WTC11 (cell line): ENCODE results near the gene ACTL7A. TPM values are rescaled to one million over a fixed set of nuclear protein-coding genes. Genes with fewer than 3 reads are reported as not detected.

Source experiments
- ATAC-seq: fragments of 200-7000 bp; cut with Tn5 transposase; 2 replicates; pipeline ENCODE4 v1.10.0; 2021; ENCODE audit warnings: mild to moderate bottlenecking, moderate library complexity
- CTCF ChIA-PET: fragments of 300-600 bp; sonication (Branson Sonifier 250); formaldehyde crosslinking; loops from one replicate; lab custom pipeline; 2021; ENCODE audit warnings: antibody characterized with exemption; lab: Charles Lee
- POLR2A ChIA-PET: fragments of 350-600 bp; sonication (Branson Sonifier 250); formaldehyde crosslinking; loops from one replicate; lab custom pipeline; 2021; ENCODE audit warnings: antibody characterized with exemption; lab: Charles Lee
- DNase-seq: peaks from one replicate; pipeline ENCODE4 v3.0.0; 2021; ENCODE audit warnings: low spot score
- H3K27ac Mint-ChIP-seq: 2 replicates; pipeline ENCODE4 v1.8.0; 2021; ENCODE audit warnings: mixed read lengths
- H3K27me3 Mint-ChIP-seq: 2 replicates; pipeline ENCODE4 v1.8.0; 2021; ENCODE audit warnings: low read depth, mild to moderate bottlenecking, moderate library complexity, mixed read lengths
- H3K36me3 Mint-ChIP-seq: 2 replicates; pipeline ENCODE4 v1.8.0; 2021; ENCODE audit warnings: mixed read lengths
- H3K4me1 Mint-ChIP-seq: 2 replicates; pipeline ENCODE4 v1.8.0; 2022; ENCODE audit warnings: mixed read lengths
- H3K4me3 Mint-ChIP-seq: 2 replicates; pipeline ENCODE4 v1.8.0; 2021; ENCODE audit warnings: mild to moderate bottlenecking, moderate library complexity, mixed read lengths
- H3K9me3 Mint-ChIP-seq: 2 replicates; pipeline ENCODE4 v1.8.0; 2021; ENCODE audit warnings: mixed read lengths
- AR ChIP-seq: fragments of 250-450 bp; sonication (Bioruptor Pico); IDR thresholded peaks from 2 replicates; pipeline ENCODE4 v1.9.0; 2021; ENCODE audit warnings: mild to moderate bottlenecking
- CREM ChIP-seq: sonication (generic); formaldehyde crosslinking; IDR thresholded peaks from 2 replicates; pipeline ENCODE4 v1.8.1; 2022; ENCODE audit warnings: mild to moderate bottlenecking, missing genetic modification reagents, moderate library complexity
- E2F5 ChIP-seq: sonication (generic); formaldehyde crosslinking; IDR thresholded peaks from 2 replicates; pipeline ENCODE4 v1.8.1; 2022; ENCODE audit warnings: mild to moderate bottlenecking, moderate library complexity, missing genetic modification reagents
- ERG ChIP-seq: fragments of 250-450 bp; sonication (Bioruptor Pico); IDR thresholded peaks from 2 replicates; pipeline ENCODE4 v1.8.0; 2021; ENCODE audit warnings: mild to moderate bottlenecking
- ETV6 ChIP-seq: sonication (generic); formaldehyde crosslinking; IDR thresholded peaks from 2 replicates; pipeline ENCODE4 v1.8.1; 2022; ENCODE audit warnings: mild to moderate bottlenecking, missing genetic modification reagents
- FOXP1 ChIP-seq: sonication (generic); formaldehyde crosslinking; IDR thresholded peaks from 2 replicates; pipeline ENCODE4 v1.8.0; 2022; ENCODE audit warnings: missing genetic modification reagents, mild to moderate bottlenecking, moderate library complexity, borderline replicate concordance
- FOXP4 ChIP-seq: sonication (generic); formaldehyde crosslinking; IDR thresholded peaks from 2 replicates; pipeline ENCODE4 v1.8.0; 2022; ENCODE audit warnings: mild to moderate bottlenecking, missing genetic modification reagents
- NFATC4 ChIP-seq: fragments of 250-450 bp; sonication (Bioruptor Pico); IDR thresholded peaks from 2 replicates; pipeline ENCODE4 v1.9.0; 2021; ENCODE audit warnings: mild to moderate bottlenecking
- PRRX2 ChIP-seq: fragments of 250-450 bp; sonication (Bioruptor Pico); IDR thresholded peaks from 2 replicates; pipeline ENCODE4 v1.8.0; 2021; ENCODE audit warnings: mild to moderate bottlenecking
- SMAD3 ChIP-seq: sonication (generic); formaldehyde crosslinking; IDR thresholded peaks from 2 replicates; pipeline ENCODE4 v1.8.0; 2022; ENCODE audit warnings: missing genetic modification reagents, mild to moderate bottlenecking, borderline replicate concordance
- ZNF219 ChIP-seq: sonication (generic); formaldehyde crosslinking; IDR thresholded peaks from 2 replicates; pipeline ENCODE4 v1.8.0; 2023; ENCODE audit warnings: missing genetic modification reagents, mild to moderate bottlenecking, borderline replicate concordance
- ZNF396 ChIP-seq: fragments of 250-450 bp; sonication (Bioruptor Pico); IDR thresholded peaks from 2 replicates; pipeline ENCODE4 v1.8.0; 2021; ENCODE audit warnings: mild to moderate bottlenecking, moderate library complexity, borderline replicate concordance
- ZNF512 ChIP-seq: sonication (generic); formaldehyde crosslinking; IDR thresholded peaks from 2 replicates; pipeline ENCODE4 v1.8.1; 2022; ENCODE audit warnings: missing genetic modification reagents, borderline replicate concordance
- ZNF532 ChIP-seq: fragments of 250-450 bp; sonication (Bioruptor Pico); IDR thresholded peaks from 2 replicates; pipeline ENCODE4 v1.9.0; 2021; ENCODE audit warnings: mild to moderate bottlenecking, borderline replicate concordance
- total RNA-seq: library from RNA; stranded (reverse); gene quantifications from 3 replicates; pipeline ENCODE4 v1.2.3, GENCODE V29; 2021
- TF ChIP-seq, protein P1 (sequence below): sonication (generic); formaldehyde crosslinking; IDR thresholded peaks from 2 replicates; pipeline ENCODE4 v1.8.0; 2022; ENCODE audit warnings: mild to moderate bottlenecking, missing genetic modification reagents
- TF ChIP-seq, protein P2 (sequence below): sonication (generic); formaldehyde crosslinking; IDR thresholded peaks from 2 replicates; pipeline ENCODE4 v1.8.1; 2023; ENCODE audit warnings: mild to moderate bottlenecking, moderate library complexity, missing genetic modification reagents

Gene ACTL7A
- total RNA-seq, 1 experiment from 2014 or later: not detected

- ChIA-PET CTCF (interaction anchor here (1.0 to 2.1 kb wide), 2 partner anchors 59 to 118 kb away, joined by 4 to 6 read pairs; no protein-coding TSS in a partner anchor), POLR2A (no interaction called here)
- Mint-ChIP-seq H3K27me3 (no peaks in the 10 kb centered on the region), H3K9me3 (peaks cover 5% of the 10 kb centered on the region), H3K27ac (no peak overlapping the region), H3K4me3 (no peak overlapping the region), H3K4me1 (peaks cover 13% of the 10 kb centered on the region), H3K36me3 (no peaks in the 10 kb centered on the region)
- ATAC-seq (no peak), DNase-seq (no peak)
- TF ChIP-seq FOXP1 (CRISPR knock-in tag) (no peak), ZNF532 (no peak), FOXP4 (CRISPR knock-in tag) (no peak), CREM (CRISPR knock-in tag) (no peak)
- TF ChIP-seq, protein P1, sequence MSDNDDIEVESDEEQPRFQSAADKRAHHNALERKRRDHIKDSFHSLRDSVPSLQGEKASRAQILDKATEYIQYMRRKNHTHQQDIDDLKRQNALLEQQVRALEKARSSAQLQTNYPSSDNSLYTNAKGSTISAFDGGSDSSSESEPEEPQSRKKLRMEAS (CRISPR knock-in tag): no peak
- TF ChIP-seq, protein P2, sequence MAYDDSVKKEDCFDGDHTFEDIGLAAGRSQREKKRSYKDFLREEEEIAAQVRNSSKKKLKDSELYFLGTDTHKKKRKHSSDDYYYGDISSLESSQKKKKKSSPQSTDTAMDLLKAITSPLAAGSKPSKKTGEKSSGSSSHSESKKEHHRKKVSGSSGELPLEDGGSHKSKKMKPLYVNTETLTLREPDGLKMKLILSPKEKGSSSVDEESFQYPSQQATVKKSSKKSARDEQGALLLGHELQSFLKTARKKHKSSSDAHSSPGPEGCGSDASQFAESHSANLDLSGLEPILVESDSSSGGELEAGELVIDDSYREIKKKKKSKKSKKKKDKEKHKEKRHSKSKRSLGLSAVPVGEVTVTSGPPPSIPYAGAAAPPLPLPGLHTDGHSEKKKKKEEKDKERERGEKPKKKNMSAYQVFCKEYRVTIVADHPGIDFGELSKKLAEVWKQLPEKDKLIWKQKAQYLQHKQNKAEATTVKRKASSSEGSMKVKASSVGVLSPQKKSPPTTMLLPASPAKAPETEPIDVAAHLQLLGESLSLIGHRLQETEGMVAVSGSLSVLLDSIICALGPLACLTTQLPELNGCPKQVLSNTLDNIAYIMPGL (CRISPR knock-in tag): no peak
Observed at GRCh38 chr9:108835831-108836230, 26.2 kb upstream of the ACTL7A start.

- no peaks in the 10 kb centered on the region for H3K36me3 Mint-ChIP-seq
- no peak overlapping the region for H3K27ac Mint-ChIP-seq
- no peaks in the 10 kb centered on the region for H3K27me3 Mint-ChIP-seq
- ChIA-PET CTCF (interaction anchor here (1.0 to 2.1 kb wide), 2 partner anchors 59 to 118 kb away, joined by 4 to 6 read pairs; no protein-coding TSS in a partner anchor), POLR2A (no interaction called here)
- H3K9me3 Mint-ChIP-seq: peaks cover 5% of the 10 kb centered on the region
- ATAC-seq: no peak
- H3K4me3 Mint-ChIP-seq: no peak overlapping the region
- DNase-seq: no peak
- peaks cover 13% of the 10 kb centered on the region for H3K4me1 Mint-ChIP-seq
- TF ChIP-seq NFATC4 (CRISPR knock-in tag) (no peak), CREM (CRISPR knock-in tag) (no peak), ZNF219 (CRISPR knock-in tag) (no peak), ZNF396 (CRISPR knock-in tag) (no peak), ETV6 (CRISPR knock-in tag) (no peak), SMAD3 (CRISPR knock-in tag) (no peak), PRRX2 (CRISPR knock-in tag) (no peak), AR (no peak), E2F5 (no peak), ERG (no peak), ZNF512 (no peak)
Observed at GRCh38 chr9:108836319-108836718, 25.7 kb upstream of the ACTL7A start.
